ENCODE data around the gene DCAF11.

DCAF11 gene

DNA sequence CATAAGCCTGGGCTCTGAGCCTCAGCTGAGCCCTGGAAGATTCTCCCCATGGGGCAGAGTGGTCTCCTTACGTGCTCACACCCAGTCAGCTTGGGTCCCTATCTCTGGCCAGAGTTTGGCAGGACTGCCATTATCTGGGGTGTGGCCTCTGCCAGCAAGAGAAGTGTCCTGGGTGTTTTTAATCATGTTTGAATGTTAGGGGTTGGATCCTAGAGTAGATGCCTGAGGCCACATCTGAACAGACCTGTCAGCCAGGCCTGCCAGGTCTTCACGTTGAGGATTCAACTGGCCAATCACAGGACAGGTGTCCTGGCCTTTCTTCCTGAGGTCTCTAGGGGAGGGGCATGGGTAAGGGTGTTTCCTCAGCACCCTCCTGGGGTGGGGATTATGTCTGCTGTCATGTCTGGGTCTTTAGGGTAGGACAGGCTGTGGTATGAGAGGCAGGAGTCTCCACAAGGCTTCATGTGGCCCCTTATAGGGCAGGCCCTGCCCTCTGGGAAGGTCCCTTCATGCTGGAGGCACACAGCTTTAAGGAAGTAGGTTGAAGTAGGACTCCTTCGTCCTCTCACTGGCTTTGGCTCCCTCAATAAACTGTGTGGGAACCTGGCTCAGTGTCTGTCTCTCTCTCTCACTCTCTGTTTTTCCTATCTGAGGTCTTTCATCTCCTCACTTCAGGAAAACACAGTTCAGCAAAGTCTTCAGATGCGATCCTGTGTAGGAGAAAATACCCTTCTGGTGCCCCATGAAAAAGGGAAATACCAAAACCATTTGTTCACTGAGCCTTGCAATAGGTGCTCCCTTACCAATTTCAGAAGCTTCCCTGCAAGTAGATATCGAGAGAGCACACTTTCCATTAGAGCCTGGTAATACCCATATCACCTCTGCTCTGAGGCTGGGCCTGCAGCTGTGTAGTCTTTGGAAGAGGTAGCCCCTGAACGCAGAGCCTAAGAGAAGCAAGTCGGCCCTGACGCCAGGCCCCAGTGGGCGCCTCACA lies 9.1 kb downstream of the DCAF11 start:
- FAIRE-seq: no peak
- DNase-seq (ENCODE audit: insufficient read length, low spot score): no peak
- TF ChIP-seq, protein P1, sequence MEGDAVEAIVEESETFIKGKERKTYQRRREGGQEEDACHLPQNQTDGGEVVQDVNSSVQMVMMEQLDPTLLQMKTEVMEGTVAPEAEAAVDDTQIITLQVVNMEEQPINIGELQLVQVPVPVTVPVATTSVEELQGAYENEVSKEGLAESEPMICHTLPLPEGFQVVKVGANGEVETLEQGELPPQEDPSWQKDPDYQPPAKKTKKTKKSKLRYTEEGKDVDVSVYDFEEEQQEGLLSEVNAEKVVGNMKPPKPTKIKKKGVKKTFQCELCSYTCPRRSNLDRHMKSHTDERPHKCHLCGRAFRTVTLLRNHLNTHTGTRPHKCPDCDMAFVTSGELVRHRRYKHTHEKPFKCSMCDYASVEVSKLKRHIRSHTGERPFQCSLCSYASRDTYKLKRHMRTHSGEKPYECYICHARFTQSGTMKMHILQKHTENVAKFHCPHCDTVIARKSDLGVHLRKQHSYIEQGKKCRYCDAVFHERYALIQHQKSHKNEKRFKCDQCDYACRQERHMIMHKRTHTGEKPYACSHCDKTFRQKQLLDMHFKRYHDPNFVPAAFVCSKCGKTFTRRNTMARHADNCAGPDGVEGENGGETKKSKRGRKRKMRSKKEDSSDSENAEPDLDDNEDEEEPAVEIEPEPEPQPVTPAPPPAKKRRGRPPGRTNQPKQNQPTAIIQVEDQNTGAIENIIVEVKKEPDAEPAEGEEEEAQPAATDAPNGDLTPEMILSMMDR (IDR thresholded peaks at IDR 0.05; ENCODE audit: insufficient read depth, missing control alignments): no peak

DNA sequence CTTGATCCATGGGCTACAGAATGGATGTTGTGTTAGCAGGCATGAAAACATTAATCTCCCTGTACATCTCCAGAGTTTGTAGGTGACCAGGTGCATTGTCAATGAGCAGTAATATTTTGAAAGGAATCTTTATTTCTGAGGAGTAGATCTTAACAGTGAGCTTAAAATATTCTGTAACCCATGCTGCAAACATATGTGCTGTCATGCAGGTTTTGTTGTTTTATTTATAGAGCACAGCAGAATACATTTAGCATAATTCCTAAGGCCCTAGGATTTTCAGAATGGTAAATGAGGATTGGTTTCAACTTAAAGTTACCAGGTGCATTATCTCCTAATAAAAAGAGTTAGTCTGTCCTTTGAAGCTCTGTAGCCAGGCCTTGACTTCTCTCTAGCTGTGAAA lies 12.4 kb downstream of the DCAF11 start:
- FAIRE-seq: no peak
- TF ChIP-seq, protein P1 (IDR thresholded peaks at IDR 0.05; ENCODE audit: insufficient read depth, missing control alignments): no peak
- no peak for DNase-seq (ENCODE audit: insufficient read length, low spot score)

DNA sequence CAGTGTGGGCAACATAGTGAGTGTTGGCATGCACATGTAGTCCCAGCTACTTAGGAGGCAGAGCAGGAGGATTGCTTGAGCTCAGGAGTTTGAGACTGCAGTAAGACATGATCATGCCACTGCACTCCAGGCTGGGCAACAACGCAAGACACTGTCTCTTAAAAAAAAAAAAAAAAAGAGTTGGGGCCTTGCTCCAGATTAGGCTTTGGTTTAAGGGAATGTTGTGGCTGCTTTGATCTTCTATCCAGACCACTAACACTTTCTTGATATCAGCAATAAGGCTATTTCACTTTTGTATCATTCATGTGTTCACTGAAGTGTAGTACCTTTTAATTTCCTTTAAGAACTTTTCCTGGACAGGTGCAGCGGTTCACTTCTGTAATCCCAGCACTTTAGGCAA lies 13.1 kb downstream of the DCAF11 start:
- TF ChIP-seq, protein P1 (IDR thresholded peaks at IDR 0.05; ENCODE audit: insufficient read depth, missing control alignments): no peak
- DNase-seq (ENCODE audit: insufficient read length, low spot score) (no peak), FAIRE-seq (no peak)

DNA sequence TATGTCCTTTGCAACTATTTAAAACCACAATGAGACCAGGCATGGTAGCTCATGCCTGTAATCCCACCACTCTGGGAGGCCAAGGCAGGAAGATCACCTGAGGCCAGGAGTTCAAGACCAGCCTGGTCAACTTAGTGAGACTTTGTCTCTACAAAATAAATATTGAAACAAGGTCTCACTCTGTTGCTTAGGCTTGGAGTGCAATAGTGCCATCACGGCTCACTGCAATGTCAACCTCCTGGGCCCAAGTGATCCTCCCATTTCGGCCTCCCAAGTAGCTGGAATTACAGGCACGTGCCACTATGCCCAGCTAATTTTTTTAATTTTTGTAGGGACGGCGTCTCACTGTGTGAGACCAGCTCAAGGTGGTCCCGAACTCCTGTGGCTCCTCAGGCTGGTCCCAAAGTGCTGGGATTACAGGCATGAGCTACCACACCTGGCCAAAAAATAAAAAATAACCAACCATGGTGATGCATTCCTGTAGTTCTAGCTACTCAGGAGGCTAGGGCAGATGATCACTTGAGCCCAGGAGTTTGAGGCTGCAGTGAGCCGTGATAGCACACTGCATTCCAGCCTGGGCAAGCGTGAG lies 14.9 kb downstream of the DCAF11 start:
- TF ChIP-seq, protein P1 (IDR thresholded peaks at IDR 0.05; ENCODE audit: insufficient read depth, missing control alignments): no peak
- FAIRE-seq: no peak
- no peak for DNase-seq (ENCODE audit: insufficient read length, low spot score)

DNA sequence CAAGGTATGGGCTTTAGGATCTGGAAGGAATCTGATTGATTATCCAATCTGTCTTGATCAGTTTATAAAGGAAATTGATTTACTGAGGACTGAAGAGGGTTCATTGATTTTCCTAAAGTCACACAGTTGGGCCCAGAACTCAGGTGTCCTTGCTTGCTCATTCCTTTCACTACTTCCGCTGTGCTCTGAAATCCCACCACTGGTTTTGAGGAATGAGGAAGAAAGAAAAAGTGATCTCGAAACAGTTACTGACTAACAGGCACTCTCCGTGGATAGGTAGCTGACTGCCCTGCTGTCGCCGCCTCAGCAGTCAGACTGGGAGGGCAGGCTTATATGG lies 15.8 kb downstream of the DCAF11 start, which contains the start of gene FITM1:
Gene FITM1 (plus strand): TSS at position 280 of the 337 bp plus-strand sequence. CDS start 905 bp downstream, outside the sequence.
- FAIRE-seq: no peak
- TF ChIP-seq, protein P1 (IDR thresholded peaks at IDR 0.05; ENCODE audit: insufficient read depth, missing control alignments): no peak
- DNase-seq (ENCODE audit: insufficient read length, low spot score): no peak

DNA sequence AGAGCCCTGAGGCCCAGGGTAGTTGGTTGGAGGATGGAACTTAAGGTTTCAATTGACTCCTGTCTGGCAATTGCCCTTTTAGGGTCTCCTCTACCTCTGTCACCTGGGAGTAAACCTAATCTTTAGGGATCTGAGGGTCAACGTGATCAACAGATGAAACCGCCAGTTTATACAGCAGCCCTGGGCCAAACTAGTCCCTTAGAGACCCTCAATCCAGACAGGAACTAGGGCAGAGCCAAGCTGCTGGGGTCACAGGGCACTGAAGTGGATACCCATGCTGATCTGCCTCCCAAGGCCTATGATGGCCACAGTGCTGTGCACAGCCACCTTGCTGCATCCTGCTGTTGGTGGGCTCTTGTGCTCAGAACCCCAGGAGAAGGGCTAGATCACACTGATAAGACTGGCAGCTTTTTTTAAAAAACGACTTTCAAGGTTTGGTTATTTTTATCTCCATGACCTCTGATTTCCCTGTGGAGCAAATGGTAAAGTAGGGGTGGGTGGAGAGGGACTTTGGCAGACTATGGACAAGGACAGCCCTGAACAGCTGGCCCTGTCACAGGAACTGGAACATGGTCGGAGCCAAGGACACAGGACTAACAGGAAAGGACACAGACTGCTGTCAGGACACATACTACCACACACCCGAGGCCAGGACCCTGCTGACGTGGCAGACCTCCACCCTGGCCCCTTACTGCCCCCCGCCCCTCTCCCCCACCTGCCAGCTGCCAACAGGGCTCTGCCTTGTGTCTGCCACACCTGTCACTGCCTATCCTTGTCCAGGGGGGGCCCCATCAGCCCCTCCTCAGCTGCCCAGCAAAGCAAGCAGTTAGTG lies 16.4 kb downstream of the DCAF11 start:
- no peak for DNase-seq (ENCODE audit: insufficient read length, low spot score)
- FAIRE-seq: no peak
- TF ChIP-seq, protein P1 (IDR thresholded peaks at IDR 0.05; ENCODE audit: insufficient read depth, missing control alignments): no peak
